Lower leg skin (tissue), 3 donors: Measurements from ENCODE around the gene MTERF4.

Experiments used
- CTCF ChIP-seq, 3 donors: fragments of 450-650 bp; IDR thresholded peaks; one replicate each; pipeline ENCODE4 v1.5.1; 2016; ENCODE audit warnings: antibody characterized with exemption in 3 of 3, mild to moderate bottlenecking in 3 of 3, moderate library complexity in 2 of 3
- POLR2A ChIP-seq, 2 donors: fragments of 450-650 bp; IDR thresholded peaks; one replicate each; pipeline ENCODE4 v1.6.1; 2016 to 2017; ENCODE audit warnings: antibody characterized with exemption in 2 of 2, mild to moderate bottlenecking in 1 of 2, moderate library complexity in 1 of 2

- TF ChIP-seq CTCF (IDR thresholded peaks at IDR 0.05) (no peak), POLR2A (IDR thresholded peaks at IDR 0.05) (no peak)
Measured at GRCh38 chr2:241071677-241072111, 30.4 kb downstream of the MTERF4 start.
